Measurements from ENCODE around the gene ZNF584.
A peak's percentile ranks its signal among the peaks of the same experiment; 100 is the strongest.
"Not testable (repeated sequence)": the region's sequence is repeated elsewhere in the genome, so short reads cannot be mapped to it uniquely, and the experiment has no call there.

Gene ZNF584

DNA sequence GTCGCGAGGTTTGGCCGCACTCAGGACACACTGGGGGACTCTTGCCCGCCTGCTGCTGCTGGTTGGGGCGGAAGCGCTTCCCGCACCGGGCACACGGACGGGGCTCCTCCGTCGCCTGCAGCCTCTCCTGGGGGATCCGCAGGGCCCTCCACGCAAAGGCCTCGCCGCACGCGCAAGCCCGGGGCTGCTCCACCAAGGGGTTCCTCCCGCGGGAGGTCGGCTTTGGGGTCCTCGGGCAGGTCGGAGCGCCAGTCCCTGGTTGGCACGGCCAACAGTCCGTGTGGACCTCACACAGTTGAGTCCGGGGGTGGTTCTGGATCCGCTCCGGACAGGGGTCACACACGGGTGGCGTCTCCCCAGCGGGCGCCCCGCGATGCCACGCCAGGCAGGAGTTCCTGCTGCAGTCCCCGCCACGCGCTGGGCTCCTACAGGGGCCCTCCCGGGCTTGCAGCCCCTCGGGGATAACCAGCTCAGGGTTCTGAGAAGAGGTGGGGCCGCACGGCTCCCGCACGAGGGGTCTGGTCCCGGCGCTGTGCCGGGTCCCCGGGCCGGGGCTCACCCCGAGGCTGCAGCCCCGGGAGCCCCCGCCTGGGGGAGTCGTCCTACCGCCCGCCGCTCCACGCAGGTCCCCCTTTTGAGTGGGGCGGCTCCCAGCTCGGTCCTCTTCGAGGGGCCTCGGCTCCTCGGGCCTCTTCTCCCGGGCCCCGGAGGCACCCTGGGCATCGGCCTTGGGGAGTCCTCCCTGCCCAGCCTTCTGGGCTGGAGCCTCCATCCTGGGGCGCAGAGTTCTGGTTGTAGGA, 39.7 kb upstream of the ZNF584 start:
- H3K4me3 ChIP-seq (replicated peaks in 1 of 2; ENCODE audit: low read depth in 2 of 2, low read length in 2 of 2) = no peak overlapping the region
- no peak for DNase-seq (ENCODE audit: low read depth in 2 of 2)
- TF ChIP-seq, protein P1, sequence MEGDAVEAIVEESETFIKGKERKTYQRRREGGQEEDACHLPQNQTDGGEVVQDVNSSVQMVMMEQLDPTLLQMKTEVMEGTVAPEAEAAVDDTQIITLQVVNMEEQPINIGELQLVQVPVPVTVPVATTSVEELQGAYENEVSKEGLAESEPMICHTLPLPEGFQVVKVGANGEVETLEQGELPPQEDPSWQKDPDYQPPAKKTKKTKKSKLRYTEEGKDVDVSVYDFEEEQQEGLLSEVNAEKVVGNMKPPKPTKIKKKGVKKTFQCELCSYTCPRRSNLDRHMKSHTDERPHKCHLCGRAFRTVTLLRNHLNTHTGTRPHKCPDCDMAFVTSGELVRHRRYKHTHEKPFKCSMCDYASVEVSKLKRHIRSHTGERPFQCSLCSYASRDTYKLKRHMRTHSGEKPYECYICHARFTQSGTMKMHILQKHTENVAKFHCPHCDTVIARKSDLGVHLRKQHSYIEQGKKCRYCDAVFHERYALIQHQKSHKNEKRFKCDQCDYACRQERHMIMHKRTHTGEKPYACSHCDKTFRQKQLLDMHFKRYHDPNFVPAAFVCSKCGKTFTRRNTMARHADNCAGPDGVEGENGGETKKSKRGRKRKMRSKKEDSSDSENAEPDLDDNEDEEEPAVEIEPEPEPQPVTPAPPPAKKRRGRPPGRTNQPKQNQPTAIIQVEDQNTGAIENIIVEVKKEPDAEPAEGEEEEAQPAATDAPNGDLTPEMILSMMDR (IDR thresholded peaks at IDR 0.05; ENCODE audit: low read depth, low read length) = no peak

DNA sequence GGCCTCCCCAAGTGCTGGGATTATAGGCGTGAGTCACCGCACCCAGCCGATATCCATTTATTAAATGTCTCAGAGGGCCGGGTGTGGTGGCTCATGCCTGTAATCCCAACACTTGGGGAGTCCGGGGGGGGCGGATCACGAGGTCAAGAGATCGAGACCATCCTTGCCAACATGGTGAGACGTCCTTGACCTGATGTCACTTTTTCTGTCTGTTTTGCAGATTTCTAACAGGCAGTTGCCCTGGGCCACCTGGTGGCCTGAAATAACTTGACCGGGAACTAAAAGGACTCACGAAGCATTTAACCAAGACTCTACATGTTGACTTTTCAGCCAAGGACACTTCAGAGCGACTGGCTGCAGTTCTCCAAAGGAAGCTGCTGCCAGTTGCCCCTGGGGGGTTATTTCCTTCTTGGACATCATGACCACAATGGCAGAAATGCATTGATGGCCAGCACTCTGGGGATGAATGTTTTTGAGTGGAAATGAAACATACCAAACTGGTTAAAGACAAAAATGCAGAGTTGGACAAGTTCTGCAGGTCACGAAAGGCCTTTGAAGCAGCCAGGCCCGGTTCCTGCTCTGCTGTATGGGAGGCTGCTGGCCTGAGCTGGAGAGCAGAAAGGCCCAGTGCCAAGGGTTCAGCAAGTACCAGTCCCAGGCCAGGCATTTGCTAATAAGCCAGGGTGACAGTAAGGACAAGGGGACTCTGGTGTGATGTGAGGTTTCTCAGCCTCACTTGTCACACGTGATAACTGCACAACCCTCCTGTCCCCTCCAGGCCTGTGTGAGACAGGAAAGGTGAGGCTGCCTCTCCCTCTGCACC, 35.9 kb upstream of the ZNF584 start:
- H3K4me3 ChIP-seq (replicated peaks in 1 of 2; ENCODE audit: low read depth in 2 of 2, low read length in 2 of 2) = no peak overlapping the region
- DNase-seq (ENCODE audit: low read depth in 2 of 2) = no peak
- TF ChIP-seq, protein P1 (IDR thresholded peaks at IDR 0.05; ENCODE audit: low read depth, low read length) = peak; percentile 13

DNA sequence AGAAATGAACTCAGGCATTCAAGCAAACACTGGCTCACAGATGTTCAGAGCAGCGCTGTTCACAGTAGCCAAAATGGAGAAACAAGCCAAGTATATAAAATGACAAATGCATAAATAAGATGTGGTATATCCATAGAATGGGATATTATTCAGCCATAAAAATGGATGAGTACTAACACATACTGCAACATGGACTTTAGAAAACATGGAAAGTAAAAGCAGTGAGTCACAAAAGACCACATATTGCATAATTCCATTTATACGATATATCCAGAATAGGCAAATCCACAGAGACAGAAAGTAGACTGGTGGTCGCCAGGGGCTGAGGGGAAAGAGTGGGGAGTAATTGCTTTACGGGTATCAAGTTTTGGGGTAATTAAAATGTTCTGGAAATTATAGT, 34.2 kb upstream of the ZNF584 start:
- TF ChIP-seq, protein P1 (IDR thresholded peaks at IDR 0.05; ENCODE audit: low read depth, low read length) = no peak
- DNase-seq (ENCODE audit: low read depth in 2 of 2) = peak in 1 of 2 donors; percentile 45

DNA sequence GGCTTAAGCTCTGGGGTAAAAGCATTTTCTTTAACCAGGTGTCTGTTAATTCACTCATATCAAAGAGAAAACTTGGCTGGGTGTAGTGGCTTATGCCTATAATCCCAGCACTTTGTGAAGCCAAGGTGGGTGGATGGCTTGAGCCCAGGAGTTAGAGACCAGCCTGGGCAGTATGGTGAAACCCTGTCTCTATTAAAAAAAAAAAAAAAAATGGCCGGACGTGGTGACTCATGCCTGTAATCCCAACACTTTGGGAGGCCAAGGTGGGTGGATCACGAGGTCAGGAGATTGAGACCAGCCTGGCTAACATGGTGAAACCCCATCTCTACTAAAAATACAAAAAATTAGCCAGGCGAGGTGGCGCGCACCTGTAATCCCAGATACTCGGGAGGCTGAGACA, 31.7 kb upstream of the ZNF584 start:
- not testable (repeated sequence) for DNase-seq (ENCODE audit: low read depth in 2 of 2); H3K4me3 ChIP-seq (replicated peaks in 1 of 2; ENCODE audit: low read depth in 2 of 2, low read length in 2 of 2)

More for the DNA sequence above, 34.2 kb upstream of the ZNF584 start:
- no peak overlapping the region for H3K4me3 ChIP-seq (replicated peaks in 1 of 2; ENCODE audit: low read depth in 2 of 2, low read length in 2 of 2)

DNA sequence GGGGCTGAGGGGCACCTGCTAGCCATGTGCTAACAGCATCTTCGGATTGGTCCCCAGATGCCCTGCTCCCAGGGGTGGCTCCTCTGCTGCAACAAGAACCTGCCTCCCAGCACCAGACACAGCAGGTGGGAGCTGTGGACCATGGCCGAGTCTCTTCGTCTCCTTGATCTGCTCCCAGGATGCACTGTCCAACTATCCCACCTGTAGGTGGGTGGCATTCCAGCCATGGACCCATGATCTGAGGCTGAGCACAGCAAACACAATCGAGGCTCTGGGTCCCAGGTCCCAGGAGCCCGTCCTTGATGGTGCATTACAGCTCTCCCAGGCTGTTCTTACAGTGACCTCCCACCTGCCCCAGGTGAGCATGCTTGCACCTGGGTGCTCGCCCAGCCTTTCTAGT, 29.2 kb upstream of the ZNF584 start:
- H3K4me3 ChIP-seq (replicated peaks in 1 of 2; ENCODE audit: low read depth in 2 of 2, low read length in 2 of 2) = no peak overlapping the region
- TF ChIP-seq, protein P1 (IDR thresholded peaks at IDR 0.05; ENCODE audit: low read depth, low read length) = no peak
- DNase-seq (ENCODE audit: low read depth in 2 of 2) = no peak

DNA sequence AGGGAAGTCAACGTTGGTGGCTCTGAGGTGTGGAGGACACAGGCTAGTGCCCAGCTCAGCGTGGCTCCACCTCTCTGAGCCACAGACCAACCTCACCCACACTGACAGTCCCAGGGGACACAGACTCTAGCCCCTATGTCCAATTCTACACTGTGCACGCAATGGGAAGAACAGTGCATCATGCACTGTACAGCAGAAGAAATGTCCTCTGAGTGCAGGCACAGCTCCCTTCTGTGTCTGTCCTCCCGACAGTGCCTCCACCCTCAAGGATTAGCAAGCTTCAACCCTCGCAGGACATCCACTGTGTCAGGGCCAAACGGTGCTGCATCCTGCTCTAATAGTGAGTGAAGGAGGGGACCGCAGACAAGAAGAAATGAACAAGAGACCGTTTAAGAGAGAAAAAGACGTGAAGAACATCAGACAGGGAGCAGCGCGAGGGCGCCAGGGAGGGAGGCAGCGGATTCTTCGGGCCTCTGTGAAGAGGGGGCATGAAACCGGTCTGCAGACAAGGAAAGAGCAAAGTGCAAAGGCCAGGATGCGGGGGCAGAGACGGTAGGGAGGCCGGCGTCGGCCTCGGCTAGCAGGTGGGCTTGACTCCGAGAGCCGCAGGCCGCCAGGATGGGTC, 28.3 kb upstream of the ZNF584 start:
- TF ChIP-seq, protein P1 (IDR thresholded peaks at IDR 0.05; ENCODE audit: low read depth, low read length) = no peak
- H3K4me3 ChIP-seq (replicated peaks in 1 of 2; ENCODE audit: low read depth in 2 of 2, low read length in 2 of 2) = peak overlapping the region; percentile 58 to 77
- no peak for DNase-seq (ENCODE audit: low read depth in 2 of 2)

Measured in cardiac fibroblast (primary cell).